HepG2 (cell line): ENCODE measurements around the gene ZC3H18. TPM values are rescaled to one million over a fixed set of nuclear protein-coding genes. Genes with fewer than 3 reads are reported as not detected.

ENCODE experiments used
- polyA plus RNA-seq, 8 experiments: library from polyadenylated mRNA; depleted of rRNA in 3 of 8; stranded (reverse) in 7 of 8; unstranded in 1 of 8; fragments of >200 nt; fragmentation: Illumina TruSeq in 4 of 8; extraction: Trizol in 4 of 8; gene quantifications; 2 replicates each; pipeline versions ENCODE4 v1.2.1 to v1.2.3, GENCODE V29; 2011 to 2016; ENCODE audit warnings: low read depth in 4 of 8, missing spikeins in 1 of 8, mixed read lengths in 1 of 8; ENCODE audit not compliant: insufficient read depth in 1 of 8
- total RNA-seq, 5 experiments: library from RNA; depleted of rRNA; stranded (reverse); fragments of >200 nt; fragmentation: Illumina TruSeq; extraction: Trizol; gene quantifications; 2 replicates each; pipeline ENCODE4 v1.2.3, GENCODE V29; 2016; ENCODE audit warnings: low read depth in 1 of 5

ZC3H18 gene
- total and polyA plus RNA-seq, 2 of the 13 experiments (the other 11 are each of a cell fraction or from before 2014, with no cell fraction given) = 11.2 to 27.4 TPM

Other genes starting within 250 kb of the ZC3H18 start
- gene ZNF469, start 187.4 kb upstream of the ZC3H18 start, total RNA-seq (2016; rRNA removed; fragmentation: Illumina TruSeq; extraction: Trizol) = not detected in 2 replicates
- not detected in 2 replicates for gene ZNF469, start 187.4 kb upstream of the ZC3H18 start, polyA plus RNA-seq (2011; rRNA removed)
- 3.4 and 3.8 TPM in 2 replicates for gene ZFPM1, start 117.1 kb upstream of the ZC3H18 start, total RNA-seq (2016; rRNA removed; fragmentation: Illumina TruSeq; extraction: Trizol)
- 1.3 and 1.7 TPM in 2 replicates for gene ZFPM1, start 117.1 kb upstream of the ZC3H18 start, polyA plus RNA-seq (2011; rRNA removed)
- not detected in 2 replicates for gene IL17C, start 68.2 kb downstream of the ZC3H18 start, total RNA-seq (2016; rRNA removed; fragmentation: Illumina TruSeq; extraction: Trizol)
- not detected in 2 replicates for gene IL17C, start 68.2 kb downstream of the ZC3H18 start, polyA plus RNA-seq (2011; rRNA removed)
- gene CYBA, start 80.7 kb downstream of the ZC3H18 start, total RNA-seq (2016; rRNA removed; fragmentation: Illumina TruSeq; extraction: Trizol) = 84.2 and 250 TPM in 2 replicates
- 196 and 258 TPM in 2 replicates for gene CYBA, start 80.7 kb downstream of the ZC3H18 start, polyA plus RNA-seq (2011; rRNA removed)
- gene MVD, start 92.7 kb downstream of the ZC3H18 start, total RNA-seq (2016; rRNA removed; fragmentation: Illumina TruSeq; extraction: Trizol) = 128 and 187 TPM in 2 replicates
- gene MVD, start 92.7 kb downstream of the ZC3H18 start, polyA plus RNA-seq (2011; rRNA removed) = 28.1 and 68.9 TPM in 2 replicates
- gene SNAI3, start 116.1 kb downstream of the ZC3H18 start, total RNA-seq (2016; rRNA removed; fragmentation: Illumina TruSeq; extraction: Trizol) = 0.09 and 0.18 TPM in 2 replicates
- 0.18 and 0.40 TPM in 2 replicates for gene SNAI3, start 116.1 kb downstream of the ZC3H18 start, polyA plus RNA-seq (2011; rRNA removed)
- 15.1 and 23.0 TPM in 2 replicates for gene RNF166, start 136.0 kb downstream of the ZC3H18 start, total RNA-seq (2016; rRNA removed; fragmentation: Illumina TruSeq; extraction: Trizol)
- gene RNF166, start 136.0 kb downstream of the ZC3H18 start, polyA plus RNA-seq (2011; rRNA removed) = 21.4 and 26.2 TPM in 2 replicates
- gene CTU2, start 136.1 kb downstream of the ZC3H18 start, total RNA-seq (2016; rRNA removed; fragmentation: Illumina TruSeq; extraction: Trizol) = 21.9 TPM in 2 replicates
- gene CTU2, start 136.1 kb downstream of the ZC3H18 start, polyA plus RNA-seq (2011; rRNA removed) = 13.3 and 18.5 TPM in 2 replicates
- gene PIEZO1, start 214.8 kb downstream of the ZC3H18 start, total RNA-seq (2016; rRNA removed; fragmentation: Illumina TruSeq; extraction: Trizol) = 32.5 and 85.0 TPM in 2 replicates
- gene PIEZO1, start 214.8 kb downstream of the ZC3H18 start, polyA plus RNA-seq (2011; rRNA removed) = 67.9 and 93.5 TPM in 2 replicates
- gene CDT1, start 233.4 kb downstream of the ZC3H18 start, total RNA-seq (2016; rRNA removed; fragmentation: Illumina TruSeq; extraction: Trizol) = 16.5 and 23.1 TPM in 2 replicates
- 17.9 and 23.8 TPM in 2 replicates for gene CDT1, start 233.4 kb downstream of the ZC3H18 start, polyA plus RNA-seq (2011; rRNA removed)
- 242 and 274 TPM in 2 replicates for gene APRT, start 241.5 kb downstream of the ZC3H18 start, total RNA-seq (2016; rRNA removed; fragmentation: Illumina TruSeq; extraction: Trizol)
- gene APRT, start 241.5 kb downstream of the ZC3H18 start, polyA plus RNA-seq (2011; rRNA removed) = 155 and 210 TPM in 2 replicates